Measurements from ENCODE around the gene PPM1K.

GRCh38 chr4:88315460-88316017, 31.2 kb upstream of the PPM1K start:
- TF ChIP-seq, protein P1, sequence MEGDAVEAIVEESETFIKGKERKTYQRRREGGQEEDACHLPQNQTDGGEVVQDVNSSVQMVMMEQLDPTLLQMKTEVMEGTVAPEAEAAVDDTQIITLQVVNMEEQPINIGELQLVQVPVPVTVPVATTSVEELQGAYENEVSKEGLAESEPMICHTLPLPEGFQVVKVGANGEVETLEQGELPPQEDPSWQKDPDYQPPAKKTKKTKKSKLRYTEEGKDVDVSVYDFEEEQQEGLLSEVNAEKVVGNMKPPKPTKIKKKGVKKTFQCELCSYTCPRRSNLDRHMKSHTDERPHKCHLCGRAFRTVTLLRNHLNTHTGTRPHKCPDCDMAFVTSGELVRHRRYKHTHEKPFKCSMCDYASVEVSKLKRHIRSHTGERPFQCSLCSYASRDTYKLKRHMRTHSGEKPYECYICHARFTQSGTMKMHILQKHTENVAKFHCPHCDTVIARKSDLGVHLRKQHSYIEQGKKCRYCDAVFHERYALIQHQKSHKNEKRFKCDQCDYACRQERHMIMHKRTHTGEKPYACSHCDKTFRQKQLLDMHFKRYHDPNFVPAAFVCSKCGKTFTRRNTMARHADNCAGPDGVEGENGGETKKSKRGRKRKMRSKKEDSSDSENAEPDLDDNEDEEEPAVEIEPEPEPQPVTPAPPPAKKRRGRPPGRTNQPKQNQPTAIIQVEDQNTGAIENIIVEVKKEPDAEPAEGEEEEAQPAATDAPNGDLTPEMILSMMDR (IDR thresholded peaks at IDR 0.05) = no peak
- no peak for TF ChIP-seq POLR2A (IDR thresholded peaks at IDR 0.05)
